Sigmoid colon (tissue), 7 donors: ENCODE data around the gene GAL. TPM values are rescaled to one million over a fixed set of nuclear protein-coding genes. Genes with fewer than 3 reads are reported as not detected.

Experiments used
- DNase-seq: peaks from one replicate; pipeline ENCODE4 v3.0.0-alpha.2; 2019
- H3K27ac ChIP-seq, 4 donors: fragments of 200-600 bp; sonication (generic); one replicate each; pipeline ENCODE4 v1.5.1; 2016 to 2019; ENCODE audit warnings: mild to moderate bottlenecking in 1 of 4
- H3K27me3 ChIP-seq, 3 donors: fragments of 200-600 bp; sonication (generic); one replicate each; pipeline ENCODE4 v1.5.1; 2019; ENCODE audit warnings: mild to moderate bottlenecking in 1 of 3
- H3K36me3 ChIP-seq, 4 donors: fragments of 200-600 bp; sonication (generic); one replicate each; pipeline ENCODE4 v1.5.1; 2016 to 2019
- H3K4me1 ChIP-seq, 4 donors: fragments of 200-600 bp; sonication (generic); one replicate each; pipeline ENCODE4 v1.5.1; 2017 to 2019
- H3K4me3 ChIP-seq, 4 donors: fragments of 200-600 bp; sonication (generic); one replicate each; pipeline ENCODE4 v1.5.1; 2017 to 2019; ENCODE audit warnings: mild to moderate bottlenecking in 2 of 4, moderate library complexity in 1 of 4
- H3K9me3 ChIP-seq, 4 donors: fragments of 200-600 bp in 3 of 4; sonication (generic) in 3 of 4; one replicate each; pipeline versions ENCODE4 v1.5.1 to v1.6.1; 2013 to 2019
- EP300 ChIP-seq, 4 donors: sonication (generic); formaldehyde crosslinking; IDR thresholded peaks; one replicate each; pipeline ENCODE4 v1.6.1; 2017; ENCODE audit warnings: antibody characterized with exemption in 4 of 4
- POLR2A ChIP-seq, 2 donors: fragments of 450-650 bp; IDR thresholded peaks; one replicate each; pipeline ENCODE4 v1.6.1; 2016; ENCODE audit warnings: antibody characterized with exemption in 2 of 2, mild to moderate bottlenecking in 2 of 2, moderate library complexity in 2 of 2
- POLR2AphosphoS5 ChIP-seq, 4 donors: sonication (generic); formaldehyde crosslinking; IDR thresholded peaks; one replicate each; pipeline ENCODE4 v1.6.1; 2017; ENCODE audit warnings: antibody characterized with exemption in 4 of 4
- WGBS, 2 donors: extraction: QIAGEN DNeasy Blood & Tissue Kit; methylation state at CpG; one replicate each; pipeline ENCODE4 v1.1.7; 2013; 5-methylcytosine and 5-hydroxymethylcytosine counted together
- intact Hi-C: fragments of 100-400 bp; cut with DNase I; formaldehyde crosslinking; loops from one replicate; pipeline ENCODE4 v1.15.1; 2023
- polyA plus RNA-seq, 3 donors: library from polyadenylated mRNA; stranded (reverse); fragments of 200-250 nt; gene quantifications; one replicate each; pipeline ENCODE4 v1.2.3, GENCODE V29; 2013
- total RNA-seq, 4 donors: library from RNA; depleted of rRNA; stranded (reverse); fragments of >200 nt; gene quantifications; one replicate each; pipeline ENCODE4 v1.1.0, GENCODE V29; 2016
- TF ChIP-seq, protein P1 (sequence below), 4 experiments: fragments of 450-650 bp in 3 of 4; fragments of 200-600 bp in 1 of 4; IDR thresholded peaks; one replicate each; pipeline ENCODE4 v1.5.1; 2016 to 2019; ENCODE audit warnings: antibody characterized with exemption in 4 of 4, mild to moderate bottlenecking in 3 of 4, moderate library complexity in 2 of 4
- donor health status: healthy with polysubstance abuse.
- donor health status: Bipolar disorder and iron deficiency.
- donor health status: healthy.

The GAL gene
- total and polyA plus RNA-seq, 7 donors: 4.1 to 12.9 (median 11.8) TPM; not detected in 2

DNA sequence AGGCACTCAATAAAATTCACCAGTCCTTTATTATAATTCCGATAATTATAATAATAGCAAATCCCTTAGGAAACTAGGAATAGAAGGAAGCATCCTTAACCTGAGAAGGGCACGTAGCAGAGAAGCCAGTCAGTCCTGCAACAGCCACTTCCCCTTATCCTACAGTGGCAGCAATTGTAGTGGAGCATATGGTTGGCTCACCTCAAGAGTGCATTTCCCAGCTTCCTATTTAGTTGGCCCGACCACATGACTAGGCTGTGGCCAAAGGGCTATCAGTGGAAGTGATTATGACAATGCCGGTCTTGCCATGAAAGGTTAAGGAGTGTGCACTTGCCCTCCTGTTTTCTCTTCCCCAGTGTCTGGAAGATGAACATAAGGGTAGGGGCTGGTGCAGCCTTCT is 39.9 kb downstream of the GAL start:
- TF ChIP-seq, protein P1, sequence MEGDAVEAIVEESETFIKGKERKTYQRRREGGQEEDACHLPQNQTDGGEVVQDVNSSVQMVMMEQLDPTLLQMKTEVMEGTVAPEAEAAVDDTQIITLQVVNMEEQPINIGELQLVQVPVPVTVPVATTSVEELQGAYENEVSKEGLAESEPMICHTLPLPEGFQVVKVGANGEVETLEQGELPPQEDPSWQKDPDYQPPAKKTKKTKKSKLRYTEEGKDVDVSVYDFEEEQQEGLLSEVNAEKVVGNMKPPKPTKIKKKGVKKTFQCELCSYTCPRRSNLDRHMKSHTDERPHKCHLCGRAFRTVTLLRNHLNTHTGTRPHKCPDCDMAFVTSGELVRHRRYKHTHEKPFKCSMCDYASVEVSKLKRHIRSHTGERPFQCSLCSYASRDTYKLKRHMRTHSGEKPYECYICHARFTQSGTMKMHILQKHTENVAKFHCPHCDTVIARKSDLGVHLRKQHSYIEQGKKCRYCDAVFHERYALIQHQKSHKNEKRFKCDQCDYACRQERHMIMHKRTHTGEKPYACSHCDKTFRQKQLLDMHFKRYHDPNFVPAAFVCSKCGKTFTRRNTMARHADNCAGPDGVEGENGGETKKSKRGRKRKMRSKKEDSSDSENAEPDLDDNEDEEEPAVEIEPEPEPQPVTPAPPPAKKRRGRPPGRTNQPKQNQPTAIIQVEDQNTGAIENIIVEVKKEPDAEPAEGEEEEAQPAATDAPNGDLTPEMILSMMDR (IDR thresholded peaks at IDR 0.05): no peak
- TF ChIP-seq EP300 (IDR thresholded peaks at IDR 0.05) (no peak), POLR2AphosphoS5 (IDR thresholded peaks at IDR 0.05) (no peak), POLR2A (IDR thresholded peaks at IDR 0.05) (no peak)
- Histone ChIP-seq H3K4me1 (no peaks in the 10 kb centered on the region), H3K27me3 (no peaks in the 10 kb centered on the region), H3K4me3 (no peak overlapping the region), H3K36me3 (no peaks in the 10 kb centered on the region), H3K27ac (no peak overlapping the region), H3K9me3 (no peaks in the 10 kb centered on the region)
- whole genome bisulfite sequencing, 2 donors: 82 to 88% methylated on average over 4 of the region's 4 CpGs
- intact Hi-C loops: no loop called here
- DNase-seq: no peak

DNA sequence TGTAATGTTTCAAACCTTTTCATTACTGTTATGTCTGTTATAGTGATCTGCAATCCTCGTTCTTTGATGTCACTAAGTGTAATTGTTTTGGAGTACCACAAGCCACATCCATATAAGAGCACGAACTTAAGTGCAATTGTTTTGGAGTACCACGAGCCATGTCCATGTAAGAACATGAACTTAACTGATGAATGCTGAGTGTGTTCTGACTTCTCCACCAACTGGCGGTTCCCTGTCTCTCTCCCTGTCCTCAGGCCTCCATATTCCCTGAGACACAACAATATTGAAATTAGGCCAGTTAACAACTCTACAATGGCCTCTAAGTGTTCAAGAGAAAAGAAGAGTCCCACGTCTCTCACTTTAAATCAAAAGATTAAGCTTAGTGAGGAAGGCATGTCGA is 43.4 kb downstream of the GAL start:
- TF ChIP-seq POLR2AphosphoS5 (IDR thresholded peaks at IDR 0.05) (no peak), POLR2A (IDR thresholded peaks at IDR 0.05) (no peak), EP300 (IDR thresholded peaks at IDR 0.05) (no peak)
- TF ChIP-seq, protein P1 (IDR thresholded peaks at IDR 0.05): no peak
- no peak for DNase-seq
- Histone ChIP-seq H3K9me3 (no peaks in the 10 kb centered on the region), H3K36me3 (no peaks in the 10 kb centered on the region), H3K4me3 (no peak overlapping the region), H3K27ac (no peak overlapping the region), H3K27me3 (no peaks in the 10 kb centered on the region), H3K4me1 (no peaks in the 10 kb centered on the region)
- 89 to 96% methylated on average over 6 of the region's 6 CpGs for WGBS, 2 donors
- intact Hi-C loops: no loop called here

DNA sequence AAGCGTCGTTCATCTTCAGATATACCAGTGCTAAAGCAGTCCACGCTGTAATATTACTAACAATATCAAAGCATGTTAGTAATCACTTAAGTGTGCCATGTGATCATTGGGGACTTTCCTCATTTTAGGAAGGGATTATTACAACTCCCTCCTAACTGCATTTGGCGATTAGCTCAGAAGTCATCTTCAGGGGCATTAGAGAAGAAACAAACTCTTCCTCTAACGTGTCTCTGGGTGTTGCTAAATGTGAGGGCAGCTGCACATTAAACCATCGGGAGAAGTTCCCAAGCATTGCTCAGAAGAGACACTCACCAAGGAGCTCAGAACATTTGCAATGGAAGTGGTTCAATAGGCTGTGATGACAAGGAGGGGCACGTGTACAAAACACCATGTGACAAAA is 49.8 kb downstream of the GAL start:
- WGBS, 2 donors: 88 to 91% methylated on average over 7 of the region's 7 CpGs
- DNase-seq: no peak
- intact Hi-C loops: no loop called here
- Histone ChIP-seq H3K27me3 (no peaks in the 10 kb centered on the region), H3K27ac (no peak overlapping the region), H3K4me1 (no peaks in the 10 kb centered on the region), H3K4me3 (no peak overlapping the region), H3K9me3 (no peaks in the 10 kb centered on the region), H3K36me3 (no peaks in the 10 kb centered on the region)
- TF ChIP-seq, protein P1 (IDR thresholded peaks at IDR 0.05): no peak
- no peak for TF ChIP-seq POLR2A (IDR thresholded peaks at IDR 0.05)
- TF ChIP-seq POLR2AphosphoS5 (IDR thresholded peaks at IDR 0.05): no peak
- TF ChIP-seq EP300 (IDR thresholded peaks at IDR 0.05): no peak

DNA sequence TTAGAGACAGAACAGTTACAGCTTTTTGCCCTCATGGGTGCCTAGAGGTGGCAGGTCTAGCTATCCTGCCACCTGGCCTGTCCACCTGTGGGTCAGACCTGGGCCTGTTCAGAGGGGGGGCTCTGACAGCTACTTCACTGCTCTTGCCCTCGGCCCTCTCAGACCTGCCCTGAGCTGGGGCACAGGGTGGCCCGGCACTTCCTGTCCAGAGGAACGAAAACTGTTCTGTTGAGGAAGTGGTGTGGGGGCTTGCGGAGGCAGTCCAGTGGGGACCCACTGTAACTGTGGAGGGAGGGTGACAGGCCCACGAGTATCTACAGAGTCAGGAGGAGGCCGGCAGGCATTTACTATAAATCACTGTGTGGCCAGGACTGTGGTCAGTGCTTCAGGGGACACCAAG is 50.8 kb downstream of the GAL start:
- Histone ChIP-seq H3K4me1 (no peaks in the 10 kb centered on the region), H3K27ac (no peak overlapping the region), H3K9me3 (no peaks in the 10 kb centered on the region), H3K36me3 (no peaks in the 10 kb centered on the region), H3K4me3 (no peak overlapping the region), H3K27me3 (no peaks in the 10 kb centered on the region)
- WGBS, 2 donors: 73 to 87% methylated on average over 6 of the region's 6 CpGs
- intact Hi-C loops: no loop called here
- DNase-seq: no peak
- no peak for TF ChIP-seq POLR2AphosphoS5 (IDR thresholded peaks at IDR 0.05)
- no peak for TF ChIP-seq POLR2A (IDR thresholded peaks at IDR 0.05)
- no peak for TF ChIP-seq EP300 (IDR thresholded peaks at IDR 0.05)
- TF ChIP-seq, protein P1 (IDR thresholded peaks at IDR 0.05): no peak

DNA sequence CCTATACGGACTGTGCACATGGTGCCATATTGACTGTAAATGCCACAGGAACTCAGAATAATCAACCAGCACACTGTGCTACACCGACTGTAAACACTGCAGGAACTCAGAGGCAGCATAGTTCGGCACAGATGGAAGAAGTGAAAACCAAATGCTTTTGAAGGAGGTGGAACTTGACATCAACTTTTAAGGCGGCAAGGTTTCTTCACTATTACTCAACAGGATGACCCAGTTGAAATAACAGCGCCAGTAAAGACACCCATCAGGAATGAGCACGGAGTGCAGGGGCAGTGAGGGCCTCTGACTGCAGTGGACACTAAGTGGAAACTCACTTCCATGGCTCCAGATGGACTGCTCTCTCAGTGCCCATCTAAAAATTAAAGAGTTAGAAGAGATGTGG is 51.3 kb downstream of the GAL start:
- Histone ChIP-seq H3K36me3 (no peaks in the 10 kb centered on the region), H3K4me3 (no peak overlapping the region), H3K9me3 (no peaks in the 10 kb centered on the region), H3K27ac (no peak overlapping the region), H3K27me3 (no peaks in the 10 kb centered on the region), H3K4me1 (no peaks in the 10 kb centered on the region)
- no peak for DNase-seq
- intact Hi-C loops: no loop called here
- TF ChIP-seq POLR2AphosphoS5 (IDR thresholded peaks at IDR 0.05) (no peak), POLR2A (IDR thresholded peaks at IDR 0.05) (no peak), EP300 (IDR thresholded peaks at IDR 0.05) (no peak)
- TF ChIP-seq, protein P1 (IDR thresholded peaks at IDR 0.05): no peak
- WGBS, 2 donors: 83 to 92% methylated on average over 6 of the region's 6 CpGs
